CD14-positive monocyte (primary cell): ENCODE results near the gene TNFRSF19. TPM values are rescaled to one million over a fixed set of nuclear protein-coding genes. Genes with fewer than 3 reads are reported as not detected.

Experiments used
- DNase-seq, 3 donors: peaks; one replicate each; pipeline ENCODE4 v3.0.0-alpha.2; 2011 to 2022
- H2AFZ ChIP-seq: 2 replicates; pipeline ENCODE4 v1.6.0; 2012; ENCODE audit warnings: mild to moderate bottlenecking, low read depth, low read length, inconsistent platforms; ENCODE audit not compliant: insufficient read depth, poor library complexity, severe bottlenecking
- H3K27ac ChIP-seq, 2 donors: 1 replicate in 1 of 2; 2 replicates in 1 of 2; pipeline ENCODE4 v1.5.1; 2012 to 2013; ENCODE audit warnings: low read length in 2 of 2, control low read depth in 1 of 2, inconsistent platforms in 1 of 2, low read depth in 1 of 2, mild to moderate bottlenecking in 1 of 2
- H3K27me3 ChIP-seq, 2 donors: one replicate each; pipeline versions ENCODE4 v1.6.0 to v1.6.1; 2011 to 2013; ENCODE audit warnings: low read length in 2 of 2; ENCODE audit not compliant: control insufficient read depth in 2 of 2, insufficient read depth in 2 of 2
- H3K36me3 ChIP-seq, 2 donors: replicated peaks in 1 of 2; 1 replicate in 1 of 2; 2 replicates in 1 of 2; pipeline versions ENCODE4 v1.5.1 to v1.6.1; 2012 to 2013; ENCODE audit warnings: low read length in 2 of 2, control low read depth in 1 of 2, inconsistent platforms in 1 of 2, mild to moderate bottlenecking in 1 of 2; ENCODE audit not compliant: insufficient read depth in 2 of 2, control insufficient read depth in 1 of 2
- H3K4me1 ChIP-seq, 2 donors: 1 replicate in 1 of 2; 2 replicates in 1 of 2; pipeline versions ENCODE4 v1.5.1 to v1.6.1; 2012 to 2013; ENCODE audit warnings: low read length in 2 of 2, control low read depth in 1 of 2, inconsistent platforms in 1 of 2, mild to moderate bottlenecking in 1 of 2, moderate library complexity in 1 of 2; ENCODE audit not compliant: insufficient read depth in 2 of 2, control insufficient read depth in 1 of 2
- H3K4me2 ChIP-seq: replicated peaks from 2 replicates; pipeline ENCODE3; 2012; ENCODE audit warnings: low read length, moderate library complexity, mild to moderate bottlenecking; ENCODE audit not compliant: poor library complexity, severe bottlenecking; ENCODE audit errors: extremely low read depth
- H3K4me3 ChIP-seq, 3 experiments: fragments of 200-600 bp in 1 of 3; sonication (generic) in 1 of 3; replicated peaks in 1 of 3; 1 replicate in 2 of 3; 2 replicates in 1 of 3; pipeline ENCODE4 v1.5.1; 2011 to 2013; ENCODE audit warnings: low read length in 3 of 3, mild to moderate bottlenecking in 3 of 3, control low read depth in 2 of 3, low read depth in 2 of 3, inconsistent platforms in 1 of 3, moderate library complexity in 1 of 3
- H3K79me2 ChIP-seq: 2 replicates; pipeline ENCODE4 v1.6.0; 2012; ENCODE audit warnings: mild to moderate bottlenecking, control low read depth, inconsistent platforms, low read length, moderate library complexity; ENCODE audit not compliant: insufficient read depth
- H3K9ac ChIP-seq: 2 replicates; pipeline ENCODE4 v1.6.0; 2017; ENCODE audit warnings: low read length, mild to moderate bottlenecking; ENCODE audit not compliant: insufficient read depth, poor library complexity, severe bottlenecking
- H3K9me3 ChIP-seq, 2 donors: replicated peaks in 1 of 2; 1 replicate in 1 of 2; 2 replicates in 1 of 2; pipeline versions ENCODE4 v1.5.1 to v1.6.1; 2012 to 2013; ENCODE audit warnings: low read length in 2 of 2, control low read depth in 1 of 2; ENCODE audit not compliant: control insufficient read depth in 1 of 2, insufficient read depth in 1 of 2
- H4K20me1 ChIP-seq: 2 replicates; pipeline ENCODE4 v1.6.0; 2012; ENCODE audit warnings: mild to moderate bottlenecking, low read length, control low read depth, moderate library complexity; ENCODE audit not compliant: insufficient read depth
- H3K27ac Mint-ChIP-seq, 7 donors: one replicate each; pipeline ENCODE4 v1.8.0; 2020; ENCODE audit warnings: mild to moderate bottlenecking in 7 of 7, mixed read lengths in 7 of 7, moderate library complexity in 6 of 7, inconsistent platforms in 2 of 7
- H3K27me3 Mint-ChIP-seq, 3 donors: one replicate each; pipeline ENCODE4 v1.8.0; 2021 to 2022; ENCODE audit warnings: low read depth in 3 of 3, mild to moderate bottlenecking in 3 of 3, mixed read lengths in 3 of 3, moderate library complexity in 3 of 3, inconsistent platforms in 1 of 3
- H3K36me3 Mint-ChIP-seq, 2 donors: one replicate each; pipeline ENCODE4 v1.8.0; 2020; ENCODE audit warnings: mixed read lengths in 2 of 2, inconsistent platforms in 1 of 2, mild to moderate bottlenecking in 1 of 2
- H3K4me1 Mint-ChIP-seq: one replicate; pipeline ENCODE4 v1.8.0; 2020; ENCODE audit warnings: mild to moderate bottlenecking, mixed read lengths
- H3K4me3 Mint-ChIP-seq, 2 donors: one replicate each; pipeline ENCODE4 v1.8.0; 2020; ENCODE audit warnings: mild to moderate bottlenecking in 2 of 2, mixed read lengths in 2 of 2, moderate library complexity in 1 of 2
- H3K9me3 Mint-ChIP-seq, 7 donors: one replicate each; pipeline ENCODE4 v1.8.0; 2020 to 2022; ENCODE audit warnings: mixed read lengths in 7 of 7, mild to moderate bottlenecking in 6 of 7, moderate library complexity in 6 of 7, inconsistent platforms in 2 of 7
- WGBS: methylation state at CpG from one replicate; pipeline ENCODE4 v1.1.5; 2013; ENCODE audit warnings: missing lambda C conversion rate; ENCODE audit not compliant: insufficient coverage; 5-methylcytosine and 5-hydroxymethylcytosine counted together
- intact Hi-C, 2 donors: fragments of 100-400 bp; cut with micrococcal nuclease; formaldehyde crosslinking; loops; one replicate each; pipeline versions ENCODE4 v1.15.0 to v1.15.1; 2023
- polyA plus RNA-seq, 3 donors: library from polyadenylated mRNA; depleted of rRNA in 1 of 3; unstranded in 2 of 3; stranded (reverse) in 1 of 3; fragments of 300-500 nt in 2 of 3; fragments of >200 nt in 1 of 3; fragmentation: Illumina TruSeq in 2 of 3; gene quantifications; 1 replicate in 2 of 3; 2 replicates in 1 of 3; pipeline ENCODE4 v1.2.3, GENCODE V29; 2012 to 2021
- TF ChIP-seq, protein P1 (sequence below): fragments of 200-600 bp; IDR thresholded peaks from one replicate; pipeline ENCODE4 v1.8.0; 2022; ENCODE audit warnings: antibody characterized with exemption, mild to moderate bottlenecking

TNFRSF19 gene
- polyA plus RNA-seq, 3 donors, result 0.11 TPM; not detected in 2

DNA sequence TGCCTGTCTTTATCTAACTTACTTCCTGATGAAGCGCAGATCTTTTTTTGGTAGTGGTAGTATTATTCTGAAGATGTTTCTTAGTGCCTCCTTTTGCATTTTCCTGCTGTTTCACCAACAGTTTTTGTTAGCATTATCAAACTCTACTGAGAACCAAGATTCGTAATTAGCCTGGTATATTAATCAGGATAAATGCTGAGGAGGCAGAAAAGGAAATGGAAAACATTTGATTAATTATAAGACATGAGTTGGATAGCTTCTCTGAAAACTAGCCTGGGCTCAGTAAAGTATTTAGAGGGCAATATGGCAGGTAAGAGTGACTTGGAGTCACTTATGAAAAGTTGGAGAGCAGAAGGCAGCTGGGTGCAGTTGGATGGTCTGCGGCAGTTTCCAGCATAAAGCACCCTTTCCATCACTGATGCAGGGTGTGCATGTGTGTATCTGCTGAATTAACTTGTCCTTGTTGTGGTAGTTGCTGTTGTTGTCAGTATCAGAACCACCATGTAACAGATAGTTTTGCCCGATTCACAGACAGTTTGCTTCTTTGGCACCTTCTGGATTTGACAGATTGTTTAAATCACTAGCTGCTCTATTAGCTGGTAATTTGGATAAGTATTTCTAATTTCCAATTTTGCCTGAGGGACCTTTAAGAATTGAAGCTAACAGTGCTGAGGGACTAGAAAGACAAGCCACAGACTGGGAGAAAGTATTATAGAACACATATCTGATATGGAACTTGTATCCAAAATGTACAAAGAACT lies 6.9 kb upstream of the TNFRSF19 start:
- Mint-ChIP-seq H3K36me3 (no peaks in the 10 kb centered on the region), H3K4me1 (no peaks in the 10 kb centered on the region), H3K27ac (no peak overlapping the region), H3K4me3 (no peak overlapping the region), H3K9me3 (peaks cover 0 to 2% (median 0%) of the 10 kb centered on the region in 7 donors), H3K27me3 (peaks cover 4 to 7% (median 6%) of the 10 kb centered on the region in 3 donors)
- H3K27me3 ChIP-seq, result no peaks in the 10 kb centered on the region
- no peak overlapping the region for H3K4me3 ChIP-seq
- H3K79me2 ChIP-seq, result no peaks in the 10 kb centered on the region
- no peaks in the 10 kb centered on the region for H3K36me3 ChIP-seq
- H2AFZ ChIP-seq, result no peak overlapping the region
- H3K4me2 ChIP-seq, result no peak overlapping the region
- 93% methylated on average over 2 of the region's 4 CpGs for WGBS
- no peaks in the 10 kb centered on the region for H3K9me3 ChIP-seq
- H3K27ac ChIP-seq, result no peak overlapping the region
- H3K9ac ChIP-seq, result no peak overlapping the region
- DNase-seq, result no peak
- no peaks in the 10 kb centered on the region for H4K20me1 ChIP-seq
- TF ChIP-seq, protein P1, sequence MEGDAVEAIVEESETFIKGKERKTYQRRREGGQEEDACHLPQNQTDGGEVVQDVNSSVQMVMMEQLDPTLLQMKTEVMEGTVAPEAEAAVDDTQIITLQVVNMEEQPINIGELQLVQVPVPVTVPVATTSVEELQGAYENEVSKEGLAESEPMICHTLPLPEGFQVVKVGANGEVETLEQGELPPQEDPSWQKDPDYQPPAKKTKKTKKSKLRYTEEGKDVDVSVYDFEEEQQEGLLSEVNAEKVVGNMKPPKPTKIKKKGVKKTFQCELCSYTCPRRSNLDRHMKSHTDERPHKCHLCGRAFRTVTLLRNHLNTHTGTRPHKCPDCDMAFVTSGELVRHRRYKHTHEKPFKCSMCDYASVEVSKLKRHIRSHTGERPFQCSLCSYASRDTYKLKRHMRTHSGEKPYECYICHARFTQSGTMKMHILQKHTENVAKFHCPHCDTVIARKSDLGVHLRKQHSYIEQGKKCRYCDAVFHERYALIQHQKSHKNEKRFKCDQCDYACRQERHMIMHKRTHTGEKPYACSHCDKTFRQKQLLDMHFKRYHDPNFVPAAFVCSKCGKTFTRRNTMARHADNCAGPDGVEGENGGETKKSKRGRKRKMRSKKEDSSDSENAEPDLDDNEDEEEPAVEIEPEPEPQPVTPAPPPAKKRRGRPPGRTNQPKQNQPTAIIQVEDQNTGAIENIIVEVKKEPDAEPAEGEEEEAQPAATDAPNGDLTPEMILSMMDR, result no peak
- intact Hi-C loops, result no loop called here
- H3K4me1 ChIP-seq, result peaks cover 10% of the 10 kb centered on the region in 2 donors

DNA sequence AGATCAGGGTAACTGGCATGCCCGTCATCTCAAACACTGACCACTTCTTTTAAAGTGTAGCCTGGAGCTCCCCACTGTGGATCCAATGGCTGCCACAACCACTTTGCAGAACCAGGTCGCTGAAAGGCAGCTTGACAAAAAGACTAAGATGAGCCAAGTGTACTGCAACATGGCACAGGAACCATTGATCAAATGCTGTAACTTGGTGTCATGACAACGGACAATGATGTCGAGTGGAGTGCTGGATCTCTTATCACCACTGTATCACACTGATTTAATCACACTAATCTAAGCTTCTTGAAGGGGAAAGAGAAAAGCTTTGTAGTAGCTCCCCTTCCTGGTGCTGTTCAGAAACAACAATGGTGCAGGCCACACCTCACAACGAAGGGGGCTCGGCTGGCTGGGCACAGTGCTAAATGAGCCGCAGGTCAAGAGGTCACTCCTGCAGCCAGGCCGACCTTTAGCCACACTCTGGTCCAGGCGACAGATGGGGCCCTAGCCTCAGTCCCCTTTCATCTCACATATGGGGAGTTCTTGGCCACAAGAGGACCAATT lies 2.2 kb upstream of the TNFRSF19 start:
- DNase-seq, result no peak
- no peaks in the 10 kb centered on the region for H3K79me2 ChIP-seq
- H3K36me3 ChIP-seq, result no peaks in the 10 kb centered on the region
- no peak overlapping the region for H3K4me2 ChIP-seq
- no peak overlapping the region for H2AFZ ChIP-seq
- no peaks in the 10 kb centered on the region for H3K36me3 Mint-ChIP-seq
- H3K4me1 ChIP-seq, result no peaks in the 10 kb centered on the region
- peaks cover 12 to 24% (median 20%) of the 10 kb centered on the region in 3 donors for H3K27me3 Mint-ChIP-seq
- no peaks in the 10 kb centered on the region for H3K9me3 ChIP-seq
- no peaks in the 10 kb centered on the region for H3K4me1 Mint-ChIP-seq
- H3K27me3 ChIP-seq, result peaks cover 29 to 38% of the 10 kb centered on the region in 2 donors
- H3K4me3 ChIP-seq, result no peak overlapping the region
- TF ChIP-seq, protein P1, result no peak
- WGBS, result 83% methylated on average over 3 of the region's 9 CpGs
- intact Hi-C loops, result no loop called here
- no peak overlapping the region for H3K9ac ChIP-seq
- H3K27ac ChIP-seq, result no peak overlapping the region
- no peak overlapping the region for H3K27ac Mint-ChIP-seq
- H4K20me1 ChIP-seq, result no peaks in the 10 kb centered on the region
- no peaks in the 10 kb centered on the region for H3K9me3 Mint-ChIP-seq
- no peak overlapping the region for H3K4me3 Mint-ChIP-seq
